Measurements from ENCODE around the gene CEP350. TPM values are rescaled to one million over a fixed set of nuclear protein-coding genes. Genes with fewer than 3 reads are reported as not detected.

The CEP350 gene
- total and polyA plus RNA-seq, 2 of the 13 experiments (the other 11 are each of a cell fraction or from before 2014, with no cell fraction given): 7.6 to 35.9 TPM

DNA sequence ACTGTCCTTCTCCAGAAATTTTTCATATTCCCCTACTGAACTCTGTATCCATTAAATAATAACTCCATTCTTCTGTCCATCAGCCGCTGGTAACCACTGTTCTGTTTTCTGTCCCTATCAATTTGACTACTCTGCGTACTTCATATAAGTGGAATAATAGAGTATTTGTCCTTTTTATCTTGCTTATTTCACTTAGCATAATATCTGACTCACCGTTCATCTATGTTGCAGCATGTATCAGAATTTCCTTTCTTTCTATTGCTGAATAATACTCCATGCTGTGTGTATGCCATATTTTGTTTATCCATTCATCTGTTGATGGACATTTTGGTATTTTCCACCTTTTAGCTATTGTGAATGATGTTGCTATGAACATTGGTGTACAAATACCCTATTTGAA, 71.9 kb downstream of the CEP350 start:
- no peak overlapping the region for H3K9ac ChIP-seq (ENCODE audit: insufficient read depth, low read depth, low read length)
- H3K4me2 ChIP-seq (ENCODE audit: low read depth, low read length): no peak overlapping the region
- WGBS (ENCODE audit: low lambda C conversion rate): 97% methylated on average over 3 of the region's 3 CpGs
- ChIA-PET POLR2A (no interaction called here), CTCF (ENCODE audit: low intra/inter-chr PET ratio, low total read pairs) (no interaction called here)
- H3K9me3 ChIP-seq (ENCODE audit: low read length): no peaks in the 10 kb centered on the region
- H3K27ac ChIP-seq (ENCODE audit: extremely low read length, insufficient read depth, low read length): no peak overlapping the region
- intact Hi-C loops (cut with micrococcal nuclease; ENCODE audit: unreplicated experiment): loop anchor here (10.0 kb wide), 1 partner anchor 72 kb away; the partner anchor contains the start of gene CEP350
- no peak for DNase-seq (ENCODE audit: low spot score)
- H3K27me3 ChIP-seq (ENCODE audit: control insufficient read depth in 1 of 2, insufficient read depth in 2 of 2, low read length in 2 of 2): no peaks in the 10 kb centered on the region
- FAIRE-seq: no peak
- no peak overlapping the region for H2AFZ ChIP-seq (ENCODE audit: low read length)
- H4K20me1 ChIP-seq (ENCODE audit: insufficient read depth, low read length): no peaks in the 10 kb centered on the region
- in situ Hi-C loops (cut with HindIII; ENCODE audit: extremely low pct_ligation_motif_present, low pct_unique_long_range_greater_than_20kb): no loop called here
- no peak overlapping the region for H3K4me3 ChIP-seq (replicated peaks in 1 of 3; ENCODE audit: insufficient read depth in 1 of 3, low read depth in 2 of 3, low read length in 3 of 3)
- peaks cover 2 to 41% of the 10 kb centered on the region in 2 experiments for H3K36me3 ChIP-seq (replicated peaks in 1 of 2; ENCODE audit: control insufficient read depth in 1 of 2, insufficient read depth in 2 of 2, low read length in 2 of 2)
- ATAC-seq: no peak
- no peaks in the 10 kb centered on the region for H3K4me1 ChIP-seq (ENCODE audit: insufficient read depth, low read length)
- no TSS peak for BruUV-seq (replicated peaks)
- H3K79me2 ChIP-seq (ENCODE audit: insufficient read depth, low read length): no peaks in the 10 kb centered on the region
- TF ChIP-seq, protein P1, sequence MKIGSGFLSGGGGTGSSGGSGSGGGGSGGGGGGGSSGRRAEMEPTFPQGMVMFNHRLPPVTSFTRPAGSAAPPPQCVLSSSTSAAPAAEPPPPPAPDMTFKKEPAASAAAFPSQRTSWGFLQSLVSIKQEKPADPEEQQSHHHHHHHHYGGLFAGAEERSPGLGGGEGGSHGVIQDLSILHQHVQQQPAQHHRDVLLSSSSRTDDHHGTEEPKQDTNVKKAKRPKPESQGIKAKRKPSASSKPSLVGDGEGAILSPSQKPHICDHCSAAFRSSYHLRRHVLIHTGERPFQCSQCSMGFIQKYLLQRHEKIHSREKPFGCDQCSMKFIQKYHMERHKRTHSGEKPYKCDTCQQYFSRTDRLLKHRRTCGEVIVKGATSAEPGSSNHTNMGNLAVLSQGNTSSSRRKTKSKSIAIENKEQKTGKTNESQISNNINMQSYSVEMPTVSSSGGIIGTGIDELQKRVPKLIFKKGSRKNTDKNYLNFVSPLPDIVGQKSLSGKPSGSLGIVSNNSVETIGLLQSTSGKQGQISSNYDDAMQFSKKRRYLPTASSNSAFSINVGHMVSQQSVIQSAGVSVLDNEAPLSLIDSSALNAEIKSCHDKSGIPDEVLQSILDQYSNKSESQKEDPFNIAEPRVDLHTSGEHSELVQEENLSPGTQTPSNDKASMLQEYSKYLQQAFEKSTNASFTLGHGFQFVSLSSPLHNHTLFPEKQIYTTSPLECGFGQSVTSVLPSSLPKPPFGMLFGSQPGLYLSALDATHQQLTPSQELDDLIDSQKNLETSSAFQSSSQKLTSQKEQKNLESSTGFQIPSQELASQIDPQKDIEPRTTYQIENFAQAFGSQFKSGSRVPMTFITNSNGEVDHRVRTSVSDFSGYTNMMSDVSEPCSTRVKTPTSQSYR (CRISPR knock-in tag; IDR thresholded peaks at IDR 0.05; ENCODE audit: borderline replicate concordance): no peak
- no peak for TF ChIP-seq ZNF619 (CRISPR knock-in tag; IDR thresholded peaks at IDR 0.05)
- TF ChIP-seq, protein P2, sequence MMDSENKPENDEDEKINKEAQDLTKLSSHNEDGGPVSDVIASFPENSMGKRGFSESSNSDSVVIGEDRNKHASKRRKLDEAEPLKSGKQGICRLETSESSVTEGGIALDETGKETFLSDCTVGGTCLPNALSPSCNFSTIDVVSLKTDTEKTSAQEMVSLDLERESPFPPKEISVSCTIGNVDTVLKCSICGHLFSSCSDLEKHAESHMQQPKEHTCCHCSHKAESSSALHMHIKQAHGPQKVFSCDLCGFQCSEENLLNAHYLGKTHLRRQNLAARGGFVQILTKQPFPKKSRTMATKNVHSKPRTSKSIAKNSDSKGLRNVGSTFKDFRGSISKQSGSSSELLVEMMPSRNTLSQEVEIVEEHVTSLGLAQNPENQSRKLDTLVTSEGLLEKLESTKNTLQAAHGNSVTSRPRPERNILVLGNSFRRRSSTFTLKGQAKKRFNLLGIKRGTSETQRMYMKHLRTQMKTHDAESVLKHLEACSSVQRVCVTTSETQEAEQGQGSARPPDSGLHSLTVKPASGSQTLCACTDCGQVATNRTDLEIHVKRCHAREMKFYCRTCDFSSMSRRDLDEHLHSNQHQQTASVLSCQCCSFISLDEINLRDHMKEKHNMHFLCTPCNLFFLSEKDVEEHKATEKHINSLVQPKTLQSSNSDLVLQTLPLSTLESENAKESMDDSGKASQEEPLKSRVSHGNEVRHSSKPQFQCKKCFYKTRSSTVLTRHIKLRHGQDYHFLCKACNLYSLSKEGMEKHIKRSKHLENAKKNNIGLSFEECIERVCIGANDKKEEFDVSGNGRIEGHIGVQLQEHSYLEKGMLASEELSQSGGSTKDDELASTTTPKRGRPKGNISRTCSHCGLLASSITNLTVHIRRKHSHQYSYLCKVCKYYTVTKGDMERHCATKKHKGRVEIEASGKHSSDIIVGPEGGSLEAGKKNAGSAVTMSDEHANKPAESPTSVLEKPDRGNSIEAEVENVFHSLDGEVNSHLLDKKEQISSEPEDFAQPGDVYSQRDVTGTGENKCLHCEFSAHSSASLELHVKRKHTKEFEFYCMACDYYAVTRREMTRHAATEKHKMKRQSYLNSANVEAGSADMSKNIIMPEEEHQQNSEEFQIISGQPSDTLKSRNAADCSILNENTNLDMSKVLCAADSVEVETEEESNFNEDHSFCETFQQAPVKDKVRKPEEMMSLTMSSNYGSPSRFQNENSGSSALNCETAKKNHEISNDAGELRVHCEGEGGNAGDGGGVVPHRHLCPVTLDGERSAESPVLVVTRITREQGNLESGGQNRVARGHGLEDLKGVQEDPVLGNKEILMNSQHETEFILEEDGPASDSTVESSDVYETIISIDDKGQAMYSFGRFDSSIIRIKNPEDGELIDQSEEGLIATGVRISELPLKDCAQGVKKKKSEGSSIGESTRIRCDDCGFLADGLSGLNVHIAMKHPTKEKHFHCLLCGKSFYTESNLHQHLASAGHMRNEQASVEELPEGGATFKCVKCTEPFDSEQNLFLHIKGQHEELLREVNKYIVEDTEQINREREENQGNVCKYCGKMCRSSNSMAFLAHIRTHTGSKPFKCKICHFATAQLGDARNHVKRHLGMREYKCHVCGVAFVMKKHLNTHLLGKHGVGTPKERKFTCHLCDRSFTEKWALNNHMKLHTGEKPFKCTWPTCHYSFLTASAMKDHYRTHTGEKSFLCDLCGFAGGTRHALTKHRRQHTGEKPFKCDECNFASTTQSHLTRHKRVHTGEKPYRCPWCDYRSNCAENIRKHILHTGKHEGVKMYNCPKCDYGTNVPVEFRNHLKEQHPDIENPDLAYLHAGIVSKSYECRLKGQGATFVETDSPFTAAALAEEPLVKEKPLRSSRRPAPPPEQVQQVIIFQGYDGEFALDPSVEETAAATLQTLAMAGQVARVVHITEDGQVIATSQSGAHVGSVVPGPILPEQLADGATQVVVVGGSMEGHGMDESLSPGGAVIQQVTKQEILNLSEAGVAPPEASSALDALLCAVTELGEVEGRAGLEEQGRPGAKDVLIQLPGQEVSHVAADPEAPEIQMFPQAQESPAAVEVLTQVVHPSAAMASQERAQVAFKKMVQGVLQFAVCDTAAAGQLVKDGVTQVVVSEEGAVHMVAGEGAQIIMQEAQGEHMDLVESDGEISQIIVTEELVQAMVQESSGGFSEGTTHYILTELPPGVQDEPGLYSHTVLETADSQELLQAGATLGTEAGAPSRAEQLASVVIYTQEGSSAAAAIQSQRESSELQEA (CRISPR knock-in tag; IDR thresholded peaks at IDR 0.05; ENCODE audit: not compliant biosample characterization): no peak
- no peak for TF ChIP-seq IKZF4 (CRISPR knock-in tag; IDR thresholded peaks at IDR 0.05; ENCODE audit: borderline replicate concordance, low read depth, not compliant biosample characterization)
- TF ChIP-seq, protein P3, sequence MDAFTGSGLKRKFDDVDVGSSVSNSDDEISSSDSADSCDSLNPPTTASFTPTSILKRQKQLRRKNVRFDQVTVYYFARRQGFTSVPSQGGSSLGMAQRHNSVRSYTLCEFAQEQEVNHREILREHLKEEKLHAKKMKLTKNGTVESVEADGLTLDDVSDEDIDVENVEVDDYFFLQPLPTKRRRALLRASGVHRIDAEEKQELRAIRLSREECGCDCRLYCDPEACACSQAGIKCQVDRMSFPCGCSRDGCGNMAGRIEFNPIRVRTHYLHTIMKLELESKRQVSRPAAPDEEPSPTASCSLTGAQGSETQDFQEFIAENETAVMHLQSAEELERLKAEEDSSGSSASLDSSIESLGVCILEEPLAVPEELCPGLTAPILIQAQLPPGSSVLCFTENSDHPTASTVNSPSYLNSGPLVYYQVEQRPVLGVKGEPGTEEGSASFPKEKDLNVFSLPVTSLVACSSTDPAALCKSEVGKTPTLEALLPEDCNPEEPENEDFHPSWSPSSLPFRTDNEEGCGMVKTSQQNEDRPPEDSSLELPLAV (CRISPR knock-in tag; conservative IDR thresholded peaks at IDR 0.05; ENCODE audit: low read depth): no peak
- TF ChIP-seq KAT7 (CRISPR knock-in tag; IDR thresholded peaks at IDR 0.05; ENCODE audit: borderline replicate concordance): no peak
- TF ChIP-seq, protein P4, sequence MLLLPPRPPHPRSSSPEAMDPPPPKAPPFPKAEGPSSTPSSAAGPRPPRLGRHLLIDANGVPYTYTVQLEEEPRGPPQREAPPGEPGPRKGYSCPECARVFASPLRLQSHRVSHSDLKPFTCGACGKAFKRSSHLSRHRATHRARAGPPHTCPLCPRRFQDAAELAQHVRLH (CRISPR knock-in tag; IDR thresholded peaks at IDR 0.05; ENCODE audit: borderline replicate concordance, low read depth): no peak
- no peak for TF ChIP-seq POLR2G (IDR thresholded peaks at IDR 0.05; ENCODE audit: low read depth, low read length)
- TF ChIP-seq ZNF546 (CRISPR knock-in tag; conservative IDR thresholded peaks at IDR 0.05): no peak
- no peak for TF ChIP-seq ZKSCAN8 (CRISPR knock-in tag; IDR thresholded peaks at IDR 0.05; ENCODE audit: borderline replicate concordance)
- TF ChIP-seq PHF8 (CRISPR knock-in tag; IDR thresholded peaks at IDR 0.05): no peak
